SK-N-SH treated with all-trans-retinoic acid at 6 μM for 48 hours (cell line): ENCODE data around the gene COBLL1.

ENCODE experiments used
- ATAC-seq: fragments of 200-7000 bp; cut with Tn5 transposase; 3 replicates; pipeline ENCODE4 v1.9.1; 2020; ENCODE audit warnings: mild to moderate bottlenecking, moderate library complexity
- ARNTL ChIP-seq: fragments of 450-650 bp; formaldehyde crosslinking; IDR thresholded peaks from 2 replicates; pipeline ENCODE4 v1.5.0; 2020; ENCODE audit warnings: low read depth, mild to moderate bottlenecking, moderate library complexity, borderline replicate concordance
- BACH2 ChIP-seq: fragments of 250-450 bp; sonication (Bioruptor Pico); IDR thresholded peaks from 2 replicates; pipeline ENCODE4 v1.9.0; 2021; ENCODE audit warnings: mild to moderate bottlenecking, borderline replicate concordance
- CREB5 ChIP-seq: fragments of 250-450 bp; sonication (Bioruptor Pico); IDR thresholded peaks from 2 replicates; pipeline ENCODE4 v1.5.1; 2020; ENCODE audit warnings: low read depth, mild to moderate bottlenecking, moderate library complexity
- CSDC2 ChIP-seq: fragments of 250-450 bp; sonication (Bioruptor Pico); IDR thresholded peaks from 2 replicates; pipeline ENCODE4 v1.5.0; 2020; ENCODE audit warnings: mild to moderate bottlenecking, moderate library complexity
- CSRNP3 ChIP-seq: fragments of 250-450 bp; sonication (Bioruptor Pico); IDR thresholded peaks from 2 replicates; pipeline ENCODE4 v1.5.1; 2021; ENCODE audit warnings: mild to moderate bottlenecking, moderate library complexity
- GLIS3 ChIP-seq: fragments of 250-450 bp; sonication (Bioruptor Pico); IDR thresholded peaks from 2 replicates; pipeline ENCODE4 v1.5.0; 2020; ENCODE audit warnings: mild to moderate bottlenecking, moderate library complexity
- ISL1 ChIP-seq: fragments of 250-450 bp; sonication (Bioruptor Pico); IDR thresholded peaks from 2 replicates; pipeline ENCODE4 v2.1.2; 2022; ENCODE audit warnings: mild to moderate bottlenecking, moderate library complexity
- OSR1 ChIP-seq: fragments of 250-450 bp; sonication (Bioruptor Pico); IDR thresholded peaks from 2 replicates; pipeline ENCODE4 v1.8.0; 2022; ENCODE audit warnings: moderate library complexity, mild to moderate bottlenecking, inconsistent platforms
- PPARA ChIP-seq: fragments of 250-450 bp; sonication (Bioruptor Pico); IDR thresholded peaks from 2 replicates; pipeline ENCODE4 v1.5.0; 2020; ENCODE audit warnings: mild to moderate bottlenecking, borderline replicate concordance
- RARB ChIP-seq: fragments of 250-450 bp; sonication (Bioruptor Pico); IDR thresholded peaks from 2 replicates; pipeline ENCODE4 v1.8.0; 2021; ENCODE audit warnings: mild to moderate bottlenecking, moderate library complexity
- SNAI2 ChIP-seq: fragments of 250-450 bp; sonication (Bioruptor Pico); IDR thresholded peaks from 2 replicates; pipeline ENCODE4 v1.5.0; 2020; ENCODE audit warnings: mild to moderate bottlenecking, moderate library complexity
- TCF4 ChIP-seq: fragments of 250-450 bp; sonication (Bioruptor Pico); IDR thresholded peaks from 2 replicates; pipeline ENCODE4 v1.8.0; 2021; ENCODE audit warnings: mild to moderate bottlenecking, moderate library complexity, borderline replicate concordance
- TOX ChIP-seq: fragments of 250-450 bp; sonication (Bioruptor Pico); IDR thresholded peaks from 2 replicates; pipeline ENCODE4 v1.8.0; 2021; ENCODE audit warnings: mild to moderate bottlenecking, moderate library complexity, borderline replicate concordance
- ZC3H10 ChIP-seq: fragments of 250-450 bp; sonication (Bioruptor Pico); IDR thresholded peaks from 2 replicates; pipeline ENCODE4 v1.5.1; 2021; ENCODE audit warnings: mild to moderate bottlenecking, moderate library complexity
- ZFP30 ChIP-seq: fragments of 450-650 bp; formaldehyde crosslinking; IDR thresholded peaks from 2 replicates; pipeline ENCODE4 v1.5.0; 2022; ENCODE audit warnings: mild to moderate bottlenecking, moderate library complexity
- ZNF565 ChIP-seq: fragments of 450-650 bp; formaldehyde crosslinking; conservative IDR thresholded peaks from 2 replicates; pipeline ENCODE4 v1.5.0; 2020; ENCODE audit warnings: low read depth, mild to moderate bottlenecking, moderate library complexity
- ZNF70 ChIP-seq: fragments of 450-650 bp; formaldehyde crosslinking; IDR thresholded peaks from 2 replicates; pipeline ENCODE4 v1.5.0; 2020; ENCODE audit warnings: mild to moderate bottlenecking, moderate library complexity
- ZNF8 ChIP-seq: fragments of 450-650 bp; formaldehyde crosslinking; IDR thresholded peaks from 2 replicates; pipeline ENCODE4 v1.5.0; 2020; ENCODE audit warnings: mild to moderate bottlenecking, moderate library complexity
- TF ChIP-seq, protein P1 (sequence below): fragments of 250-450 bp; sonication (Bioruptor Pico); IDR thresholded peaks from 2 replicates; pipeline ENCODE4 v1.5.0; 2020; ENCODE audit warnings: mild to moderate bottlenecking, moderate library complexity
- TF ChIP-seq, protein P2 (sequence below): fragments of 250-450 bp; sonication (Bioruptor Pico); IDR thresholded peaks from 2 replicates; pipeline ENCODE4 v1.8.0; 2021; ENCODE audit warnings: low read depth, mild to moderate bottlenecking, moderate library complexity, borderline replicate concordance
- TF ChIP-seq, protein P3 (sequence below): fragments of 250-450 bp; sonication (Bioruptor Pico); IDR thresholded peaks from 2 replicates; pipeline ENCODE4 v1.8.0; 2020; ENCODE audit warnings: mild to moderate bottlenecking, moderate library complexity, borderline replicate concordance

COBLL1 gene

DNA sequence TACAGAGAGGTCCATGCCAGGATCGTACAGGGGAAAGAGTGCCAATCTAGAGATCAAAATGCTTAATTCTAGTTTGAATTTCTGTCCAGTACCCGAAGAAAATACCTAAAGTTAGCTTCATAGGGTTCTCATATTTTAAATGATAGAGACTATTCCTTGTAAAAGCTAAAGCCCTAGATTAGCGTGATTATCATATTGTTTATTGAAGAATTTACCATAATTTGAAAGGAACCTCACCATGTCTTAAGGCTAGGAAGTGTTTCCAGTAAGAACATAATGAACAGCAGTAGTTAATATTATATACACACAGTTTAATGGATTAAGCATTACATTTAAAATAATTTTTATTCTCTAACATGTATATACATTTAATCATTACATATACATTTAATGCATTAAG is 68.5 kb downstream of the COBLL1 start:
- no peak for ATAC-seq

GRCh38 chr2:164771897-164772296 is 69.7 kb downstream of the COBLL1 start:
- no peak for TF ChIP-seq TCF4 (CRISPR knock-in tag)
- TF ChIP-seq, protein P1, sequence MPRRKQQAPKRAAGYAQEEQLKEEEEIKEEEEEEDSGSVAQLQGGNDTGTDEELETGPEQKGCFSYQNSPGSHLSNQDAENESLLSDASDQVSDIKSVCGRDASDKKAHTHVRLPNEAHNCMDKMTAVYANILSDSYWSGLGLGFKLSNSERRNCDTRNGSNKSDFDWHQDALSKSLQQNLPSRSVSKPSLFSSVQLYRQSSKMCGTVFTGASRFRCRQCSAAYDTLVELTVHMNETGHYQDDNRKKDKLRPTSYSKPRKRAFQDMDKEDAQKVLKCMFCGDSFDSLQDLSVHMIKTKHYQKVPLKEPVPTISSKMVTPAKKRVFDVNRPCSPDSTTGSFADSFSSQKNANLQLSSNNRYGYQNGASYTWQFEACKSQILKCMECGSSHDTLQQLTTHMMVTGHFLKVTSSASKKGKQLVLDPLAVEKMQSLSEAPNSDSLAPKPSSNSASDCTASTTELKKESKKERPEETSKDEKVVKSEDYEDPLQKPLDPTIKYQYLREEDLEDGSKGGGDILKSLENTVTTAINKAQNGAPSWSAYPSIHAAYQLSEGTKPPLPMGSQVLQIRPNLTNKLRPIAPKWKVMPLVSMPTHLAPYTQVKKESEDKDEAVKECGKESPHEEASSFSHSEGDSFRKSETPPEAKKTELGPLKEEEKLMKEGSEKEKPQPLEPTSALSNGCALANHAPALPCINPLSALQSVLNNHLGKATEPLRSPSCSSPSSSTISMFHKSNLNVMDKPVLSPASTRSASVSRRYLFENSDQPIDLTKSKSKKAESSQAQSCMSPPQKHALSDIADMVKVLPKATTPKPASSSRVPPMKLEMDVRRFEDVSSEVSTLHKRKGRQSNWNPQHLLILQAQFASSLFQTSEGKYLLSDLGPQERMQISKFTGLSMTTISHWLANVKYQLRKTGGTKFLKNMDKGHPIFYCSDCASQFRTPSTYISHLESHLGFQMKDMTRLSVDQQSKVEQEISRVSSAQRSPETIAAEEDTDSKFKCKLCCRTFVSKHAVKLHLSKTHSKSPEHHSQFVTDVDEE, result no peak
- TF ChIP-seq ISL1 (CRISPR knock-in tag), result no peak
- no peak for TF ChIP-seq CREB5 (CRISPR knock-in tag)
- no peak for TF ChIP-seq CSDC2 (CRISPR knock-in tag)
- TF ChIP-seq OSR1 (CRISPR knock-in tag), result no peak
- TF ChIP-seq ZNF70 (CRISPR knock-in tag), result no peak
- no peak for TF ChIP-seq CSRNP3 (CRISPR knock-in tag)
- no peak for TF ChIP-seq ZNF565
- TF ChIP-seq, protein P2, sequence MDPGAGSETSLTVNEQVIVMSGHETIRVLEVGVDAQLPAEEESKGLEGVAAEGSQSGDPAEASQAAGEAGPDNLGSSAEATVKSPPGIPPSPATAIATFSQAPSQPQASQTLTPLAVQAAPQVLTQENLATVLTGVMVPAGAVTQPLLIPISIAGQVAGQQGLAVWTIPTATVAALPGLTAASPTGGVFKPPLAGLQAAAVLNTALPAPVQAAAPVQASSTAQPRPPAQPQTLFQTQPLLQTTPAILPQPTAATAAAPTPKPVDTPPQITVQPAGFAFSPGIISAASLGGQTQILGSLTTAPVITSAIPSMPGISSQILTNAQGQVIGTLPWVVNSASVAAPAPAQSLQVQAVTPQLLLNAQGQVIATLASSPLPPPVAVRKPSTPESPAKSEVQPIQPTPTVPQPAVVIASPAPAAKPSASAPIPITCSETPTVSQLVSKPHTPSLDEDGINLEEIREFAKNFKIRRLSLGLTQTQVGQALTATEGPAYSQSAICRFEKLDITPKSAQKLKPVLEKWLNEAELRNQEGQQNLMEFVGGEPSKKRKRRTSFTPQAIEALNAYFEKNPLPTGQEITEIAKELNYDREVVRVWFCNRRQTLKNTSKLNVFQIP (CRISPR knock-in tag), result no peak
- TF ChIP-seq ZFP30 (CRISPR knock-in tag), result no peak
- TF ChIP-seq ZC3H10, result no peak
- TF ChIP-seq, protein P3, sequence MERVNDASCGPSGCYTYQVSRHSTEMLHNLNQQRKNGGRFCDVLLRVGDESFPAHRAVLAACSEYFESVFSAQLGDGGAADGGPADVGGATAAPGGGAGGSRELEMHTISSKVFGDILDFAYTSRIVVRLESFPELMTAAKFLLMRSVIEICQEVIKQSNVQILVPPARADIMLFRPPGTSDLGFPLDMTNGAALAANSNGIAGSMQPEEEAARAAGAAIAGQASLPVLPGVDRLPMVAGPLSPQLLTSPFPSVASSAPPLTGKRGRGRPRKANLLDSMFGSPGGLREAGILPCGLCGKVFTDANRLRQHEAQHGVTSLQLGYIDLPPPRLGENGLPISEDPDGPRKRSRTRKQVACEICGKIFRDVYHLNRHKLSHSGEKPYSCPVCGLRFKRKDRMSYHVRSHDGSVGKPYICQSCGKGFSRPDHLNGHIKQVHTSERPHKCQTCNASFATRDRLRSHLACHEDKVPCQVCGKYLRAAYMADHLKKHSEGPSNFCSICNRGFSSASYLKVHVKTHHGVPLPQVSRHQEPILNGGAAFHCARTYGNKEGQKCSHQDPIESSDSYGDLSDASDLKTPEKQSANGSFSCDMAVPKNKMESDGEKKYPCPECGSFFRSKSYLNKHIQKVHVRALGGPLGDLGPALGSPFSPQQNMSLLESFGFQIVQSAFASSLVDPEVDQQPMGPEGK (CRISPR knock-in tag), result no peak
- no peak for TF ChIP-seq PPARA (CRISPR knock-in tag)
- no peak for TF ChIP-seq RARB (CRISPR knock-in tag)
- no peak for TF ChIP-seq SNAI2 (CRISPR knock-in tag)
- TF ChIP-seq ARNTL (CRISPR knock-in tag), result no peak
- ATAC-seq, result peak; percentile 26; the same call in 1 of the 3 replicates

More for the DNA sequence above, 68.5 kb downstream of the COBLL1 start:
- TF ChIP-seq ZNF565 (no peak), BACH2 (CRISPR knock-in tag) (no peak), GLIS3 (no peak)
- TF ChIP-seq, protein P3 (CRISPR knock-in tag), result no peak

- no peak for ATAC-seq
- TF ChIP-seq TOX (CRISPR knock-in tag), result no peak
- no peak for TF ChIP-seq ZFP30 (CRISPR knock-in tag)
- TF ChIP-seq ZNF8 (CRISPR knock-in tag), result no peak
- no peak for TF ChIP-seq TCF4 (CRISPR knock-in tag)
- TF ChIP-seq SNAI2 (CRISPR knock-in tag), result no peak
- TF ChIP-seq, protein P1, result no peak
- TF ChIP-seq CSDC2 (CRISPR knock-in tag), result no peak
- TF ChIP-seq ZC3H10, result no peak
- no peak for TF ChIP-seq OSR1 (CRISPR knock-in tag)
- TF ChIP-seq, protein P2 (CRISPR knock-in tag), result no peak
Measured at GRCh38 chr2:164770421-164770916, 71.2 kb downstream of the COBLL1 start.
